DMS53 (cell line): Measurements from ENCODE around the gene ITGA7.

Experiments
- DNase-seq: peaks from one replicate; lab custom pipeline; 2025; lab: John Stamatoyannopoulos, UW

The ITGA7 gene

DNA sequence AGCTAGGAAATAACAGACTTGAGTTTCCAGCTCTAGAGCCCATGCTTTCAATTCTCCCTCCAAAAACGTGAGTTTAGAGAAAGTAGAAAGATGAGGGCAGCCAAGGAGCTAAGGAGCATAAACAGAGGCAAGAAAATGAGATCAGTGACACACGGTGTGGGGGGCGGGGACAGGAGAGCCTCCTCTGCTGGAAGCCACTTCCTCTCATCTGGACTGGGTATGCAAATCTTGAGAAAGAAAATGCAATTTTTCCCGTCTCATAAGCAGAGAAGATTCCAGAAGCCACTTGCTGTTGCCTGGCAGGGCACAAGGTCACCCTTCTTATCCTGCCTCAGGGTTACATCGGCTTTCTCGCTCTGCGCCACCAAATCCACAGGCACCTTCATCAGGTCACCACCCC lies 65.0 kb downstream of the ITGA7 start:
- DNase-seq = no peak

DNA sequence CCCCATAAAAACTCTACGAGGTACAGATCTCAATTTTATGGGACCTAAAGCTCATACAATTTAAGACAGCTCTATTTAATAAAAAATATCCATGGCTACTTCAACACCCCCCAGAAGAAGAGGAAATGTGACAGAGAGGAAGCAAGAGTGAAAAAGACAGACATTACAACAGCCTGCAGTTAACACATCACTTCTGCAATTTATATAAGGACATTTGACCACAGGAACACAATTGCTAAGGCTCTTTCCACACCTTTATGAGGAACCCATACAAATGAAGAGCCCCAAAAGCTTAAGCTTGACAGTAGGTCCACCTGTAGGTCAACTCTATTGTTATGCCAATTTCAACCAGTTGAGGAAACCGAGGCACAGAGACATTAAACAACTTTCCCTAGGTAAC lies 65.4 kb downstream of the ITGA7 start:
- no peak for DNase-seq

DNA sequence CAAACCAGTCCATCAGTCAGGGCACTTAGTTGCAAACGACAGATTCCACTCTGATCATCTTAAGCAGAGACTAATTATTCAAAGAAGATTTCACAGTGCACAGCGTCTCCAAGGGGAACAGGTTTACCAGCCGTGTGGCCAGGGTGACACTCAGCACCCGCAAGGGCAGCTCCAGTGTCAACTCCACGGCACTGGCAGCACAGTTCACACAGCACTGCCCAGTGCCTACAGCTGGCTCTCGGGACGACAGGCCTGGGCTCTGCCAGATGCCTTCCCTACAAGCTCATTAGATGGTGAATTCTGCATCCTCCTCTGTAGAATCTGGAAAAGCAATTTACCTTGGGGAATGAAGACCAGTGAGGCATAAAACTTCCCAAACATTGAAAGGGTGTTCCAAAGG lies 66.1 kb downstream of the ITGA7 start:
- no peak for DNase-seq

DNA sequence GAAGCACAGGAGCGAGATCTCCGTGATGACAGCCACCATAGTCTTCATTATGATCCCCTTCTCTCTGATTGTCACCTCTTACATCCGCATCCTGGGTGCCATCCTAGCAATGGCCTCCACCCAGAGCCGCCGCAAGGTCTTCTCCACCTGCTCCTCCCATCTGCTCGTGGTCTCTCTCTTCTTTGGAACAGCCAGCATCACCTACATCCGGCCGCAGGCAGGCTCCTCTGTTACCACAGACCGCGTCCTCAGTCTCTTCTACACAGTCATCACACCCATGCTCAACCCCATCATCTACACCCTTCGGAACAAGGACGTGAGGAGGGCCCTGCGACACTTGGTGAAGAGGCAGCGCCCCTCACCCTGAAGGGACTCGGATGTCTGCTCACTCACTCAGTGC lies 70.2 kb downstream of the ITGA7 start:
- DNase-seq = no peak

DNA sequence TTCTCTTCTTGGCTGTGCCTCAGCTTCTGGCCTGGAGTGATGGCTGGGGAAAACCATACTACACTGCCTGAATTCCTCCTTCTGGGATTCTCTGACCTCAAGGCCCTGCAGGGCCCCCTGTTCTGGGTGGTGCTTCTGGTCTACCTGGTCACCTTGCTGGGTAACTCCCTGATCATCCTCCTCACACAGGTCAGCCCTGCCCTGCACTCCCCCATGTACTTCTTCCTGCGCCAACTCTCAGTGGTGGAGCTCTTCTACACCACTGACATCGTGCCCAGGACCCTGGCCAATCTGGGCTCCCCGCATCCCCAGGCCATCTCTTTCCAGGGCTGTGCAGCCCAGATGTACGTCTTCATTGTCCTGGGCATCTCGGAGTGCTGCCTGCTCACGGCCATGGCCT lies 70.9 kb downstream of the ITGA7 start, which contains the start of gene OR10P1:
OR10P1 (plus strand) TSS at position 40 of the 400 bp plus-strand sequence; CDS start at position 40, 0 bp downstream.
- DNase-seq = no peak

DNA sequence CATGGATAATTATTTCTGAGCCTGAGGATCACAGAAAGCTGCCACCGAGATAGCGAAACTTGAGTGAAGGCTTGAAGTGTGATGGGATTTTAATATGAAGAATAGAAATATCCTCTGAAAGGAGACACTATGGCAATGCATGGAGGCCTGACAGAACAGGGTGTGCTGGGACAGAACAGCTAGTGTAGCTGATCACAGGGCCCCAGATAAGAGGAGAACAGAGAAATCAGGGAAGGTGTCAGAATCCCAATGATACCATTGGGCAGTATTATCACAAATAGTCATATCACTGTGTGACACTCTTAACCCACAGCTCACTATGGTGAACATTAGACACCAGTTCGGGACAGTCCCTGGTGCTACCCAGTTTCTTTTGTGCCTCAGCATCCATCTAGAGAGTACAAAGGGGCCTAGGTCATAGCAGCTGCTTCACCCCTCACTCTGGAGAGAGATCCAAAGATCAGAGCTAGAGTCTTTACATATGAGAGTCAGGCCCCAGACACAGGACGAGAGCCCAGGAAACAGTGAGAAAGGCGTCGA lies 71.5 kb downstream of the ITGA7 start:
- DNase-seq = no peak
